HG03135 (cell line): ENCODE data around the gene ADGRF5.

Experiments used
- ATAC-seq: cut with Tn5 transposase; IDR thresholded peaks from one replicate; pipeline ENCODE4 v1.9.1; 2021; ENCODE audit warnings: mild to moderate bottlenecking, moderate library complexity; ENCODE audit not compliant: unreplicated experiment

ADGRF5 gene

GRCh38 chr6:46932526-46933319 is 11.0 kb upstream of the ADGRF5 start:
- ATAC-seq, result no peak

- ATAC-seq, result no peak
Observed at GRCh38 chr6:46931416-46931815, 9.7 kb upstream of the ADGRF5 start.

GRCh38 chr6:46930331-46930730 is 8.6 kb upstream of the ADGRF5 start:
- ATAC-seq, result no peak

GRCh38 chr6:46927066-46927465 is 5.3 kb upstream of the ADGRF5 start:
- ATAC-seq, result no peak

GRCh38 chr6:46926481-46926880 is 4.7 kb upstream of the ADGRF5 start:
- no peak for ATAC-seq

GRCh38 chr6:46925563-46926253 is 4.0 kb upstream of the ADGRF5 start:
- ATAC-seq, result no peak

GRCh38 chr6:46923476-46923875 is 1.7 kb upstream of the ADGRF5 start:
- no peak for ATAC-seq

GRCh38 chr6:46921059-46921458 is 679 bp downstream of the ADGRF5 start:
- no peak for ATAC-seq

- ATAC-seq, result no peak
Observed at GRCh38 chr6:46918806-46919205, 2.9 kb downstream of the ADGRF5 start.

- ATAC-seq, result no peak
Observed at GRCh38 chr6:46917002-46917545, 4.7 kb downstream of the ADGRF5 start.

- no peak for ATAC-seq
Observed at GRCh38 chr6:46915866-46916265, 5.9 kb downstream of the ADGRF5 start.

GRCh38 chr6:46915380-46915779 is 6.4 kb downstream of the ADGRF5 start:
- no peak for ATAC-seq

- ATAC-seq, result no peak
Observed at GRCh38 chr6:46914279-46914810, 7.4 kb downstream of the ADGRF5 start.

- no peak for ATAC-seq
Observed at GRCh38 chr6:46909371-46909770, 12.4 kb downstream of the ADGRF5 start.

- no peak for ATAC-seq
Observed at GRCh38 chr6:46906776-46907175, 15.0 kb downstream of the ADGRF5 start.

GRCh38 chr6:46904117-46904516 is 17.6 kb downstream of the ADGRF5 start:
- ATAC-seq, result no peak

- ATAC-seq, result no peak
Observed at GRCh38 chr6:46903175-46903574, 18.6 kb downstream of the ADGRF5 start.

- no peak for ATAC-seq
Observed at GRCh38 chr6:46901882-46902314, 19.8 kb downstream of the ADGRF5 start.

- ATAC-seq, result no peak
Observed at GRCh38 chr6:46900266-46900665, 21.5 kb downstream of the ADGRF5 start.

GRCh38 chr6:46899659-46900058 is 22.1 kb downstream of the ADGRF5 start:
- ATAC-seq, result no peak

GRCh38 chr6:46898006-46898405 is 23.7 kb downstream of the ADGRF5 start:
- no peak for ATAC-seq

GRCh38 chr6:46896871-46897270 is 24.9 kb downstream of the ADGRF5 start:
- ATAC-seq, result no peak
